22Rv1 (cell line): ENCODE results near the gene RIN2.

ENCODE experiments used
- ZFX ChIP-seq: fragments of 450-650 bp; IDR thresholded peaks from 2 replicates; pipeline ENCODE4 v1.6.1; 2017; ENCODE audit warnings: antibody characterized with exemption, borderline replicate concordance
- TF ChIP-seq, protein P1 (sequence below): fragments of 450-650 bp; IDR thresholded peaks from 2 replicates; pipeline ENCODE4 v1.5.1; 2017; ENCODE audit warnings: mild to moderate bottlenecking

DNA sequence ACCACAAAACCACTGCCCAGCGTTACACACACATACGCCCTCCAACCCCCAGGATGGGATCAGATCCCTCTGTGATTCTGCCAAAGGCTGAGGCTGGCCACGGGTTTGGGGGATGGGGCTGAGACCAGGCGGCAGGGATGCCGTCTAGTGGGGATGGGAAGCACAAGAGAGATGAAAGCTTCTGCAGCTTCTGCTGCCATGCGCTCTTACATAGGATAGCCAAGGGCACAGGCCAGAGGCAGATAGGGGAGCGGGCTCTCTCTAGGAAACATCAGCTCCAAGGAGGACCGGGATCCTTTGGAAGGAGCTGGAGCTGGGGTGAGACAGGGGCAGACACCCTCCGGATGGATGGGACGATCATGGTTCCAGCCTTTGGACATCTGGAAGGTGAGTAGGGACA is 18.7 kb upstream of the RIN2 start:
- TF ChIP-seq, protein P1, sequence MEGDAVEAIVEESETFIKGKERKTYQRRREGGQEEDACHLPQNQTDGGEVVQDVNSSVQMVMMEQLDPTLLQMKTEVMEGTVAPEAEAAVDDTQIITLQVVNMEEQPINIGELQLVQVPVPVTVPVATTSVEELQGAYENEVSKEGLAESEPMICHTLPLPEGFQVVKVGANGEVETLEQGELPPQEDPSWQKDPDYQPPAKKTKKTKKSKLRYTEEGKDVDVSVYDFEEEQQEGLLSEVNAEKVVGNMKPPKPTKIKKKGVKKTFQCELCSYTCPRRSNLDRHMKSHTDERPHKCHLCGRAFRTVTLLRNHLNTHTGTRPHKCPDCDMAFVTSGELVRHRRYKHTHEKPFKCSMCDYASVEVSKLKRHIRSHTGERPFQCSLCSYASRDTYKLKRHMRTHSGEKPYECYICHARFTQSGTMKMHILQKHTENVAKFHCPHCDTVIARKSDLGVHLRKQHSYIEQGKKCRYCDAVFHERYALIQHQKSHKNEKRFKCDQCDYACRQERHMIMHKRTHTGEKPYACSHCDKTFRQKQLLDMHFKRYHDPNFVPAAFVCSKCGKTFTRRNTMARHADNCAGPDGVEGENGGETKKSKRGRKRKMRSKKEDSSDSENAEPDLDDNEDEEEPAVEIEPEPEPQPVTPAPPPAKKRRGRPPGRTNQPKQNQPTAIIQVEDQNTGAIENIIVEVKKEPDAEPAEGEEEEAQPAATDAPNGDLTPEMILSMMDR, result no peak
- TF ChIP-seq ZFX, result no peak
